Measurements from ENCODE around the gene FUT2. TPM values are rescaled to one million over a fixed set of nuclear protein-coding genes. Genes with fewer than 3 reads are reported as not detected.
A peak's percentile ranks its signal among the peaks of the same experiment; 100 is the strongest.

FUT2 gene
- total and polyA plus RNA-seq, 2 of the 13 experiments (the other 11 are each of a cell fraction or from before 2014, with no cell fraction given) = 0.07 TPM; not detected in 1

DNA sequence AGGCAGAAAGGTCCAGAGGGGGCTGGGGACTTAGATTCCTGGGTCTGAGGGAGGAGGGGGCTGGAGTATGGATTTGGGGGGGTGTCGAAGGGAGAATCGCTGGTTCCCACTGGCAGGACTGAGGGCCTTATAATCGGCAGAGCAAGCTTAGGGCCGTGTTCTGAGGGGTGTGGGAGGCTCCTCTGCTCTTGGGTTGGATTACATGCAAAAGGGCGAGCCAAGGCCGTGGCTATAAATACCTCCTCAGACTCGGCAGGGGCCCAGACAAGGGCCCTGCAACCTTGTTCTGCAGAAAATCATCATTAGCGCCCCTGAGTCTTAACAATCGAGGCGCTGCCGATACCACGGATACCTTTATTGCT is 24.5 kb downstream of the FUT2 start (continued):
- TF ChIP-seq, protein P1, sequence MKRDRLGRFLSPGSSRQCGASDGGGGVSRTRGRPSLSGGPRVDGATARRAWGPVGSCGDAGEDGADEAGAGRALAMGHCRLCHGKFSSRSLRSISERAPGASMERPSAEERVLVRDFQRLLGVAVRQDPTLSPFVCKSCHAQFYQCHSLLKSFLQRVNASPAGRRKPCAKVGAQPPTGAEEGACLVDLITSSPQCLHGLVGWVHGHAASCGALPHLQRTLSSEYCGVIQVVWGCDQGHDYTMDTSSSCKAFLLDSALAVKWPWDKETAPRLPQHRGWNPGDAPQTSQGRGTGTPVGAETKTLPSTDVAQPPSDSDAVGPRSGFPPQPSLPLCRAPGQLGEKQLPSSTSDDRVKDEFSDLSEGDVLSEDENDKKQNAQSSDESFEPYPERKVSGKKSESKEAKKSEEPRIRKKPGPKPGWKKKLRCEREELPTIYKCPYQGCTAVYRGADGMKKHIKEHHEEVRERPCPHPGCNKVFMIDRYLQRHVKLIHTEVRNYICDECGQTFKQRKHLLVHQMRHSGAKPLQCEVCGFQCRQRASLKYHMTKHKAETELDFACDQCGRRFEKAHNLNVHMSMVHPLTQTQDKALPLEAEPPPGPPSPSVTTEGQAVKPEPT (CRISPR knock-in tag; IDR thresholded peaks at IDR 0.05; ENCODE audit: low read depth) = no peak
- TF ChIP-seq ISL2 (CRISPR knock-in tag; IDR thresholded peaks at IDR 0.05) = no peak
- no peak for TF ChIP-seq ZEB1 (IDR thresholded peaks at IDR 0.05; ENCODE audit: insufficient replicate concordance, low read depth)
- TF ChIP-seq IKZF4 (CRISPR knock-in tag; IDR thresholded peaks at IDR 0.05; ENCODE audit: borderline replicate concordance, low read depth, not compliant biosample characterization) = peak; percentile 22
- TF ChIP-seq SIX4 (CRISPR knock-in tag; IDR thresholded peaks at IDR 0.05) = no peak
- TF ChIP-seq HOXA5 (CRISPR knock-in tag; IDR thresholded peaks at IDR 0.05) = peak; percentile 17; the same call in 1 of the 2 replicates
- TF ChIP-seq, protein P2, sequence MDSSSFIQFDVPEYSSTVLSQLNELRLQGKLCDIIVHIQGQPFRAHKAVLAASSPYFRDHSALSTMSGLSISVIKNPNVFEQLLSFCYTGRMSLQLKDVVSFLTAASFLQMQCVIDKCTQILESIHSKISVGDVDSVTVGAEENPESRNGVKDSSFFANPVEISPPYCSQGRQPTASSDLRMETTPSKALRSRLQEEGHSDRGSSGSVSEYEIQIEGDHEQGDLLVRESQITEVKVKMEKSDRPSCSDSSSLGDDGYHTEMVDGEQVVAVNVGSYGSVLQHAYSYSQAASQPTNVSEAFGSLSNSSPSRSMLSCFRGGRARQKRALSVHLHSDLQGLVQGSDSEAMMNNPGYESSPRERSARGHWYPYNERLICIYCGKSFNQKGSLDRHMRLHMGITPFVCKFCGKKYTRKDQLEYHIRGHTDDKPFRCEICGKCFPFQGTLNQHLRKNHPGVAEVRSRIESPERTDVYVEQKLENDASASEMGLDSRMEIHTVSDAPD (CRISPR knock-in tag; IDR thresholded peaks at IDR 0.05) = no peak
- TF ChIP-seq, protein P3, sequence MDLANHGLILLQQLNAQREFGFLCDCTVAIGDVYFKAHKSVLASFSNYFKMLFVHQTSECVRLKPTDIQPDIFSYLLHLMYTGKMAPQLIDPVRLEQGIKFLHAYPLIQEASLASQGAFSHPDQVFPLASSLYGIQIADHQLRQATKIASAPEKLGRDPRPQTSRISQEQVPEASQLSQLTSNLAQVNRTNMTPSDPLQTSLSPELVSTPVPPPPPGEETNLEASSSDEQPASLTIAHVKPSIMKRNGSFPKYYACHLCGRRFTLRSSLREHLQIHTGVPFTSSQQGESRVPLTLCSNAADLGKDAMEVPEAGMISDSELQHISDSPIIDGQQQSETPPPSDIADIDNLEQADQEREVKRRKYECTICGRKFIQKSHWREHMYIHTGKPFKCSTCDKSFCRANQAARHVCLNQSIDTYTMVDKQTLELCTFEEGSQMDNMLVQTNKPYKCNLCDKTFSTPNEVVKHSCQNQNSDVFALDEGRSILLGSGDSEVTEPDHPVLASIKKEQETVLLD (CRISPR knock-in tag; IDR thresholded peaks at IDR 0.05; ENCODE audit: low read depth) = no peak
- TF ChIP-seq, protein P4, sequence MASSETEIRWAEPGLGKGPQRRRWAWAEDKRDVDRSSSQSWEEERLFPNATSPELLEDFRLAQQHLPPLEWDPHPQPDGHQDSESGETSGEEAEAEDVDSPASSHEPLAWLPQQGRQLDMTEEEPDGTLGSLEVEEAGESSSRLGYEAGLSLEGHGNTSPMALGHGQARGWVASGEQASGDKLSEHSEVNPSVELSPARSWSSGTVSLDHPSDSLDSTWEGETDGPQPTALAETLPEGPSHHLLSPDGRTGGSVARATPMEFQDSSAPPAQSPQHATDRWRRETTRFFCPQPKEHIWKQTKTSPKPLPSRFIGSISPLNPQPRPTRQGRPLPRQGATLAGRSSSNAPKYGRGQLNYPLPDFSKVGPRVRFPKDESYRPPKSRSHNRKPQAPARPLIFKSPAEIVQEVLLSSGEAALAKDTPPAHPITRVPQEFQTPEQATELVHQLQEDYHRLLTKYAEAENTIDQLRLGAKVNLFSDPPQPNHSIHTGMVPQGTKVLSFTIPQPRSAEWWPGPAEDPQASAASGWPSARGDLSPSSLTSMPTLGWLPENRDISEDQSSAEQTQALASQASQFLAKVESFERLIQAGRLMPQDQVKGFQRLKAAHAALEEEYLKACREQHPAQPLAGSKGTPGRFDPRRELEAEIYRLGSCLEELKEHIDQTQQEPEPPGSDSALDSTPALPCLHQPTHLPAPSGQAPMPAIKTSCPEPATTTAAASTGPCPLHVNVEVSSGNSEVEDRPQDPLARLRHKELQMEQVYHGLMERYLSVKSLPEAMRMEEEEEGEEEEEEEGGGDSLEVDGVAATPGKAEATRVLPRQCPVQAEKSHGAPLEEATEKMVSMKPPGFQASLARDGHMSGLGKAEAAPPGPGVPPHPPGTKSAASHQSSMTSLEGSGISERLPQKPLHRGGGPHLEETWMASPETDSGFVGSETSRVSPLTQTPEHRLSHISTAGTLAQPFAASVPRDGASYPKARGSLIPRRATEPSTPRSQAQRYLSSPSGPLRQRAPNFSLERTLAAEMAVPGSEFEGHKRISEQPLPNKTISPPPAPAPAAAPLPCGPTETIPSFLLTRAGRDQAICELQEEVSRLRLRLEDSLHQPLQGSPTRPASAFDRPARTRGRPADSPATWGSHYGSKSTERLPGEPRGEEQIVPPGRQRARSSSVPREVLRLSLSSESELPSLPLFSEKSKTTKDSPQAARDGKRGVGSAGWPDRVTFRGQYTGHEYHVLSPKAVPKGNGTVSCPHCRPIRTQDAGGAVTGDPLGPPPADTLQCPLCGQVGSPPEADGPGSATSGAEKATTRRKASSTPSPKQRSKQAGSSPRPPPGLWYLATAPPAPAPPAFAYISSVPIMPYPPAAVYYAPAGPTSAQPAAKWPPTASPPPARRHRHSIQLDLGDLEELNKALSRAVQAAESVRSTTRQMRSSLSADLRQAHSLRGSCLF (CRISPR knock-in tag; IDR thresholded peaks at IDR 0.05; ENCODE audit: borderline replicate concordance) = 0 out of 2 replicates have a peak, but pooled peaks have one; percentile 18
- no peak for TF ChIP-seq ZBTB20 (CRISPR knock-in tag; IDR thresholded peaks at IDR 0.05; ENCODE audit: borderline replicate concordance, low read depth)
- no peak for TF ChIP-seq ZSCAN31 (CRISPR knock-in tag; IDR thresholded peaks at IDR 0.05; ENCODE audit: low read depth)
- 0 out of 2 replicates have a peak, but pooled peaks have one; percentile 18 for TF ChIP-seq TBP (CRISPR knock-in tag; IDR thresholded peaks at IDR 0.05)
- peak; percentile 51; the same call in 1 of the 2 replicates for TF ChIP-seq PHF21A (CRISPR knock-in tag; IDR thresholded peaks at IDR 0.05)
- TF ChIP-seq ZNF329 (CRISPR knock-in tag; IDR thresholded peaks at IDR 0.05; ENCODE audit: low read depth) = no peak
- TF ChIP-seq ZNF564 (CRISPR knock-in tag; IDR thresholded peaks at IDR 0.05) = 0 out of 2 replicates have a peak, but pooled peaks have one; percentile 4
- TF ChIP-seq ZNF136 (CRISPR knock-in tag; IDR thresholded peaks at IDR 0.05; ENCODE audit: low read depth) = no peak
- TF ChIP-seq, protein P5, sequence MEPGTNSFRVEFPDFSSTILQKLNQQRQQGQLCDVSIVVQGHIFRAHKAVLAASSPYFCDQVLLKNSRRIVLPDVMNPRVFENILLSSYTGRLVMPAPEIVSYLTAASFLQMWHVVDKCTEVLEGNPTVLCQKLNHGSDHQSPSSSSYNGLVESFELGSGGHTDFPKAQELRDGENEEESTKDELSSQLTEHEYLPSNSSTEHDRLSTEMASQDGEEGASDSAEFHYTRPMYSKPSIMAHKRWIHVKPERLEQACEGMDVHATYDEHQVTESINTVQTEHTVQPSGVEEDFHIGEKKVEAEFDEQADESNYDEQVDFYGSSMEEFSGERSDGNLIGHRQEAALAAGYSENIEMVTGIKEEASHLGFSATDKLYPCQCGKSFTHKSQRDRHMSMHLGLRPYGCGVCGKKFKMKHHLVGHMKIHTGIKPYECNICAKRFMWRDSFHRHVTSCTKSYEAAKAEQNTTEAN (CRISPR knock-in tag; conservative IDR thresholded peaks at IDR 0.05) = 0 out of 2 replicates have a peak, but pooled peaks have one; percentile 57
